ENCODE data around the gene KCNMA1.

KCNMA1 gene

DNA sequence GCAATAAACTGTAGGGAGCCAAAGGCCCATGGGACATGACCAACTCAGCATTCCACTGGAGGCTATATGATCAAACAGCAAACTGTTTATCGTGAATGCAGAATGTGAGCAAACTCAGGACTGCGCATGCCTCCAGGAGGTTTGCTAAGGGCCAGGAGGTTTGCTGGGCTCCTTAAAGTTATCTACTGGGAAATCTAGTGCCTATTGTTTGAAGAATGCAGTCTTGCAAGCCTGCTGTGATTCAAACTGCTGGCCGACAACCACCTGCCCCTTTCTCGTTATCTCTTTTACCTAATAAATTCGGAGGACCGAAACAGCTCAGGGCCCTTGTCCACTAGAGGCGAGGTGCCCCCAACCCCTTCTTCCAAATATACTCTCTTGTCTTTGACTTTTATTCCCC lies 404.1 kb downstream of the KCNMA1 start:
- DNase-seq: no peak

DNA sequence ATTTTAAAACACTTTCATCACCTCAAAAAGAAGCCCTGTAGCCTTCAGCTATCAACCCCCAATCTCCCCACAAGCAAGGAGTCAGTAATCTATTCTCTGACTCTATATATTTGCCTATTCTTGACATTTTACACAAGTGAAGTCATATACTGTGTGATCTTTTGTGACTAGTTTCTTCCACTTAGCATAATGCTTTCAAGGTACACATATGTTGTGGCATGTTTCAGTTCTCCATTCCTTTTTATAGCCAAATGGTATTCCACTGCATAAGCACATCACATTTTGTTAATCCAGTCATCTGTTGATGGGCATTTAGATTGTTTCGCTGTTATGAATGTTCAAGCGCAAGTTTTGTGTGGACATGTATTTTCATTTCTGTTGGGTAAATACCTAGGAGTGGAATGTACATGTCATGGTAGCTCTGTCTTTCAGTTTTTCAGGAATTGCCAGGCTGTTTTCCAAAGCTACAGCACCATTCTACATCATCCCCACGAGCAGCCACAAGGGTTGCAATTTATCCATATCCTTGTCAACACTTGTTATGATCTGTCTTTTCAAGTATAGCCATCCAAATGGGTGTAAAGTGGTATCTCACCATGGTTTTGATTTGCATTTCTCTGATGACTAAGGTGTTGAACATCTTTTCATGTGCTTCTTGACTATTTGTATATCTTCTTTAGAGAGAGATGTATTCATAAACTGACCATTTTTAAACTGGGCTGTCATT lies 405.6 kb downstream of the KCNMA1 start:
- DNase-seq: no peak

DNA sequence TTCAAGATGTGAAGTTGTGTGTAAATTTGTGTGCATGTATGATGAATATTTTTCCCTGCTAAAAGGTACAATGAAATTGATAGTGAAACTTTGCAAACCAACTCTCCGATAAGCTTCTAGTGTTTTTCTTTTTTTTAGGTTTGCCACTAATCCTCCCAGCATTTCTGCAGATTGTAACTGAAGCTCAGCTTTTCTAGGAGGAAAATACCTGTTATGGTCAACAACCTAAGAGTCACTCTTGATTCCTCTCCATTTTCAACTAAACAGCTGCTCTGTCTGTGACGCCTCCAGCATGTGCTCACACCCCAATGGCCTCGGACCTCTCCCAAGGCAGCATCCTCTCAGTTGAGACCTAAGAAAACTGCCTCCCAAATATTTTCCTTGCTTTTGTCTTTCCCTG lies 406.2 kb downstream of the KCNMA1 start:
- no peak for DNase-seq

DNA sequence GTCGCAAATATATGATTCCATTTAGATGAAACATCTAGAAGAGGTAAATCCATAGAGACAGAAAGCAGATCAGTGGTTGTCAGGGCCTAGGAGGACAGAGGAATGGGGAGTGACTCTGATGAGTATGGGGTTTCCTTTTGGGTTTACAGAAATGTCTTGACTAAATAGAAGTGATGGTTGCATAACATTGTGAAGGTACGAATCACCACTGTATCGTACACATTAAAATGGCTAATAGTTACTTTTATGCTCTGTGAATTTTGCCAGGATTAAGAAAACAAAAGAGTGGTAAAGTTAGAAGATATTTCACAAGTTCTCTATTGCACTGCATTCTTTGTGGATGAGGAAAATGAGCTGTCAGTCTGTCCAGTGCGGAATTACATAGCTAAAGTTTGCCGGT lies 407.4 kb downstream of the KCNMA1 start:
- peak; percentile 92 for DNase-seq

DNA sequence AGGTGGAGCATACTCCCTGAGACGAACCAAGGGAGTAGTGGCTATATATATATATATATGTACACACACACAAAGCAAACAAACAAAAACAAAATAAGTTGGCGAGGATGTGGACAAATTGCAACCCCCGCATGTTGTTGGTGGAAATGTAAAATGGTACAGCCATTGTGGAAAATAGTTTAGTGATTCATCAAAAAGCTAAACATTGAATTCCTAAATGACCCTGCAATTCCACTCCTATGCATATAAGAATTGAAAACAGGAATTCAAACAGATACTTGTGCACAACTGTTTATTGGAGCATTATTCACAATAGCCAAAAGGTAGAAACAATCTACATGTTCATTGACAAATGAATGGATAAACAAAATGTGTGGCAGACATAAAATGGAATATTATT lies 407.9 kb downstream of the KCNMA1 start:
- no peak for DNase-seq

DNA sequence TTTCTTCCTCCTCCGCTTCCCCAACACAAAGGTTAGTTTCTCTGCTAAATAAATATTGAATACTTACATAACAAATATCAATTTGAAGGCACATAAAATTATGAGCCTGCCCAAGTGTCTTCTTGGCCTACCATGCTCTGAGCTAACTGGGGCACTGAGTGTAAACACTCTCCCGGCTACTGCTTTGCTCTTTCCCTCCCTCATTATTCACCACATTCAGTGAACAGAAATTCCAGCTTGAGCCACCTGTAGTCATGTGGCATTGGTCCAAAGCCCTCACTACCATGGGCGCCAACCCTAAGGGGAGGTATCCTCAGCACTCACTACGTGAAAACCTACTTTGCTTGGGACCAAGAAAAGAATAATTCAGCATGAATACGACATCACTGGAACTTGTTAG lies 409.0 kb downstream of the KCNMA1 start:
- DNase-seq: no peak

DNA sequence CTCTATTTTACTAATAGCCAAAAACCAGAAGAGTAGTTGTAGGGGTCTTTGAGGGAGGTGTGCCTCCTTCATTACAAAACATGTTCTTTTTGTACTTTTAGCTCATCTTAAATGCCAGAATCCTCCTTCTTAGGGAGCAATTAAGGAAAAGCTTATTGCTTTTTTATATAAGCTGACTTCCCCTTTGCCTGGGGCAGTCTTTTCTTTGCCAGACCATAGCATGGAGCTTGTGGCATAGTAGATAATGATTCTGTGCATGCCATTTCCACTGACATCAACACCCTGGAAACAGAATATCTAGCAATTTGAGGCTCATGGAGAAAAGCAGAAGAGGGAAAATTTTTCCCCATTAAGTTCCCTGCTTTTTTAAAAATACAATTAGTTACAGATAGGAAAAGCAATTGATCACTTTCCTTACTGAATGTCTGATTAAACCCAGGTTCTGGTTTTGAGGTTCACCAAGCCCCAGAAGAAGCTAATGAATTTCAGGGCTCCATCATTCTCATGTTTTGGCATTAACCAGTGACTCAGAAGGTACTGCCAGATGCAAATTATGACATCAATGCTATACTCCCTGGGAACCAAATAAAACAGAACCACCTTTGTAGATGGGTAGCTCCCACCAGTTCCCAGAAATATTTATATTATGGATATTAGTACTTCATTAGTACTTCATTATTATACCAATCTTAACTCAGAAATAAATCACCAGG lies 410.6 kb downstream of the KCNMA1 start:
- peak; percentile 30 for DNase-seq

DNA sequence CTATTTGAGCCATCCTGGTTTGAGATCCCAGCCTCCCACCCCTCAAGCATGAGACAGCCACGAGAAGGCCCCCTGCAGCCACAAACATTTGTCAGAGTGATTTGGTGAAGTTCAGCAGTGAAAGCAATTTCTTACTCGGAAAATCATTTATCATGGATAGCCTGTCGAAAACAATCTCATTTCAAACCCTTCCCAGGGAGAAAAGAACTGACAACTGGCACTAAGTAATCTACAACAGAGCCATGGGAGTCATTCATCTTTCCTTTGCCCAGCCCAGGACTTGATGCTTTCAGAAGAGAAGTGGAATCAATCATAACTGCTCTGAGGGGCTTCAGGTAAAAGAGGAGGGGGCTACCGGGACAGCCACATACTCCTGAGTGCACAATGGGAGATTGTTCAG lies 411.2 kb downstream of the KCNMA1 start:
- DNase-seq: no peak

DNA sequence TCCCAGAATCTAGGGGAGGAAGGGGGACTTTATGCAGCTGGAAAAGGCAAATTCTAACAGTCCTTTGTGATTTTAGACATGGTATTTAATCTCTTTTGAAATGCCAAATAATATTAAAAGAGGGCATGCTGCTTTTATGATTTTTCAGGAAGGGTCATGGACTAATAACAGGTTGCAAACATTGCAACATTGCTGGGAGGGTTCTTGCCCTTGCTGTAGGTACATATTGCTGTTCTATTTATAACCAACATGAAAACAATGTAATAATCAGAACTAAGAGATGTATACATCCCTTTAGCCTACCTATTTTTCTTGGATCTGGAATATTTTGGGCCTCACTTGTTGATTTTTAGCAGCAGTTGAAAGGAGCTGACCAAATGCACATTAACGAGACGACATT lies 411.6 kb downstream of the KCNMA1 start:
- DNase-seq: no peak

DNA sequence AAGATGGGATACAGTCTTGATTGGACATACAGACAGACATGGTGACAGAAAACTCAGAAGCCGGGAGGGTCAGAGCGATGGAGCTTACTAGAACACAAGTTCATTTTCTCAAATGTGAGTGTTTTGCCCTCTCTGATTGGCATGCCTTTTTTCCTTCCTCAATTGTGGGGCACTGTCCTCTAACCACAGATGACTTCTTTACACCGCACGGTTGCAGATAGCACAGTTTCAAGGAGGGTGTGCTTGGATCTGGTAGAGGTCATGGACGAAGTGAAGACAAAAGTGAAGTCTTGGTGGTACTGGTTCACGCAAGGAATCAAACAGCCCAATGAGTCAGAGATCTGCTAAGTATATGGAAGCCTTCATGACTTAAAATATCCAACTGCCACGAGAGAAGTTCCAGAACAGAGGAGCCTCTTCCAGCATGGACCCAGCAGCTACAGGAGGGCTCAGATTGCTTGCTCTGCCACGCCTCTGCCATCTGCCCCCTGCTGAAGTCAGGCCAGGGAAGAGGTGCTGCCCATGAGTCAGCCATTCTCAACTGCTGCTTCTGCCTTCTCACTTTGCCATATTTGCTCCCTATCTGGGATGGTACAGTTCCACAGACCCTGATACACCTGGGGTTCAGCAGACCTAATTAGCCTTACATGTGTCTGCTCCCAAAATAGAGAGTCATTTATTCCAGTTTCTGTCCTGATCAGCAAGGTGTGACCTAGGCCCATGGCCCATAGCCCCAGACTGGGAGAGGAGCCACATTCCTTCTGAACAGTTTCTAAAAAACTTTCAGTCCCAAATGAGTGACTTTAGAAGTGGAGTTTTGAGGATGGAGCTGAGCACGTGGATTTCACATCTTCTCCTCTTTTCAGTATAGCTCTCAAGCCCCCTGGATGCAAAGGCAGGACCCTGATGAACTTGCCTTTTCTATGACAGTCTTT lies 413.8 kb downstream of the KCNMA1 start:
- DNase-seq: no peak

DNA sequence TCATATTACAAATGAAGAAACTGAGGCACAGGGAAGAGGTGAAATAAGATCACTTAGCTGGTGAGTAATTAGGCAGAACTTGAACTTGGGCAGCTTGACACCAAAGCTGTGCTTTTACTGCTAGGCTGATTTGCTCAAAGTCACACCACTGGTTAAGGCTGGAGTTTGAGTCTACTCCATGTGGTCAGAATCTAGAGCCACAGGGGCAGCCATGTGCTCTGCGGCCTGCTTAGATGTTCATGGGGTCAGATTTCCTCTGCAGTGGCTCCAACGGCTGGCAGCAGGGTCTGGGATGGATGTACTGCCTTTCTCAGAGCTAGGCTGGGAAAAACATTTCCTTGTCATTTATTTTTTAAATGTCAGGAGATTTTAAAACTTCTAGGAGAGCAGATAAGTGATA lies 417.5 kb downstream of the KCNMA1 start:
- no peak for DNase-seq

DNA sequence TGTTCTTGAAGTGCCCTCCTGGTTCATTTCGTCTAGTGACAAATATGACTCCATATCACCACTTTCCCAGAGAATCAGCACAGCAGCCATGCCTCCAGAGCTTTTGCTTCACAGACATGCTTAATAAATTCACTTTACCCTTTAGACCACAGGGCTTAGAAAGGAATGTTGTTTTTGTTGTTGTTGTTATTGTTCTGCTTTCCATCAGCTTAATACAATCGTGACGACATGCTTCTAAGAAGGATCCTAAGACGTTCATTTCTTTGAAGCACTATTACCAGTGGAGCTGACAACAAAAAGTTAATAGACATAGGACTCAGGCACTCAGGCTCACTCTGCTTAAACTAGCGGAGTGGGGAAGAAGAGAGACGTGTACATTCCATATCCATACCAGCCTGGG lies 418.6 kb downstream of the KCNMA1 start:
- DNase-seq: no peak

DNA sequence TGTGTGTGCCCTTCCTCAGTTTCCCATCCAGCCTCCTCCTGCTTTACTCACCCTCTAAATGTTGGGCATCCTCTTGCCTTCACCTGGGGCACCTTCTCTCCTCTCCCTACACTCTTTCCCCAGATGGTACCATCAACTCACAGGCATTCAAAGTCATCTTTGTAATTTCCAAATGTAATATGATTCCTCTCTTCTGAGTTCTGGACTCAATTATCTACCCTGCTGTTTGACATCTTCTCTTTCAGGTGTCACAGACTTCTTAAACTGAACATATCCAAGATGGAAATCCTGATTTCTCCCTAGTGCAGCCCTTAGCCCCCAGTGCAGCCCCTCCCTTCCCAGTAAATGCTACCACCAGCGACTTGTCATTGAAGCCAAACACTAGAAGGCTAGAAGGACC lies 422.8 kb downstream of the KCNMA1 start:
- no peak for DNase-seq

DNA sequence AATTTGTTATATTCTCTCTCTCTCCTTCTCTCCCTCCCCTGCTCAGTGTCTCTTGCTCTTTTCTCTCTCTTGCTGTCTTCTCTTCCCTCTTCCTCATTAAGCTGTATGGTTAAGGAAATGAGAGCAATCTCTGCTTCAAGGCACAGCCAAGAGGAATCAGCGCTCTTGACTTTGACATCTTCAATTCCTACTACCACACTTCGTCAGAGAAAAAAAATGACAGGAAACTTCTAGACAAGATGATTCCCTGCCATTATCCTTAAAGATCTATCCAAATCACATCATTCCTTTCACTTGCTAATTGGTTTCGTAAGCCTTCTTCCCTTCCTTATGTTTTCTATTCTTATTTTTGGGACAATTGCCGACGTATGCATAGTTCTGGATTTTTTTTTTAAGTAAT lies 425.0 kb downstream of the KCNMA1 start:
- DNase-seq: no peak

DNA sequence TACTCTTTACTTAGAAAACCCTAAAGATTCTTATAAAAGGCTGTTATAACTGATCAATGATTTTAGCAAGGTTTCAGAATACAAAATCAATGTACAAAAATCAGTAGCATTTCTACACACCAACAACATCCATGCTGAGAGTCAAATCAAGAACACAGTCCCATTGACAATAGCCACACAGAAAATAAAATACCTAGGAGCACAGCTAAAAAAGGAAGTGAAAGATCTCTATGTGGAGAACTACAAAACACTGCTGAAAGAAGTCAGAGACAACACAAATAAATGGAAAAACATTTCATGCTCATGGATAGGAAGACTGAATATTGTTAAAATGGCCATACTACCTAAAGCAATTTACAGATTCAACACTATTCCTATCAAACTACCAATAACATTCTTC lies 427.0 kb downstream of the KCNMA1 start:
- DNase-seq: no peak

DNA sequence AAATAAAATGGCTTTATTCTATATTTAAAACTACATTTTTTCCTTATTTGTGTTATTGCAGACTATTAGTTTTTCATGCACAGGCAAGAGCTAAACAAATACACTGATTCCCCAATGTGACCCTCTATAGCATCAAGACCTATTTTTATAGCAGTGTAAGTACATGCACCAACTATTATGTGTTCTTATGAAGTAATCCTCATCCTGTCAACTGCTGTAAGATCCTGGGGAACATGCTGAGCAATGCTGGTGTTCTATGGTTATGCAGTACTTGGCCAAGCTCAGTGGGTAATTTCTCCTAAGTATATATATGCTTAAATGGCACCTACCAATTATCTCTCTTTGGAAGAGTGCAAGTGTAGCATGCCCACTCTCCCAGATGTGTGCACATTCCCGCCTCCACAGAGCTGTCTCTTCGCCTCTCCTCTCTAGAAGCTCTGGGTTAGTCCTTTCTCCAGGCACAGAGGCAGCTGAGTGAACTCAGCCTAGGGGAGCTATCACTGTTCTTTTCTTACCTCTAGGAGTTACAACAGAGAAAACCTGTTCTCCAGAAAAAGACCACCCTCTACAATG lies 428.8 kb downstream of the KCNMA1 start:
- DNase-seq: no peak

DNA sequence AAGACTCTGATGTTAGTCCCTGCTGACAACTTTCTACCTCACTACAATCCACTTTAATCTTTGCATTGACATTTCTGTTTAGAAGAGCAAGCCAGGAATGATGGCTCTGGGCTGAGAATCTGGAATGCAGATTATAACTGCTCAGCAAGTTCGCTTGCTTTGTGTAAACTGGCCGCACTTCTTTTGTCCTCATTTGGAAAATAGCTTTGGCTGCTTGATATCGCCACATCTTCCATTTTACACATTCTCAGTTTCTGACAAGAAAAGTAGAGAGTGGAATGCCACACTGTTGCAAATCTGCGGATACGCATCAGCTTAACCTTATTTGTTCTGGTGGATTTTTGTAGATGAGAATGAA lies 429.8 kb downstream of the KCNMA1 start:
- no peak for DNase-seq

DNA sequence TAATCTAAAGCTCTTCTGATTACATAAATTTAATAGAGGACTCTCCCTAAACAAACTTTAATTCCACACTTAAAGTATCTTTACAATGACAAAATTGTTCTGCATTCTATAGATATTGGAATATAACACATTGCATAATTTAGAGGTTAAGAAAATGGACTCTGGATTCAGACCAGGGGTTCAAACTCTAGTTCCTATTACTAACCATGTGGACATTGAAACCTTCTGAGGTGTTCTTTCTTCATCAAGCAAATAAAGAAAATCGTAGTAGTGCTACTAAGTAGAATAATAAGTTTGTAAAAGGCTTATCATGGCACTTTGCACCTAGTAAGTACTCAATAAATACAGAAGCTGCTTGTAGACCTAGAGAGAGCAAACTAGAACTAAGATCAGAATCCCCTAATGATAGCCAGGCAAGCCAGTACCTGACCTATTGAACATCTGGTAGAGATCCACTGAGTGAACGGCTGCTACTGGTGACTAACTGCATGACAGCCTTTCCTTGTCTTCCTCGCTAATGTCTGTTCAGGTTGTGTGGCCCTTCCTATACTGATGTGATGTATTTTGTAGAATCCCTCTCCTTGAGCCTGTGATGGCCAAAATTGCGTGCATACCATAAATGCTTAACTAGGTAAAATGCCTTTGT lies 430.3 kb downstream of the KCNMA1 start:
- DNase-seq: peak; percentile 34

DNA sequence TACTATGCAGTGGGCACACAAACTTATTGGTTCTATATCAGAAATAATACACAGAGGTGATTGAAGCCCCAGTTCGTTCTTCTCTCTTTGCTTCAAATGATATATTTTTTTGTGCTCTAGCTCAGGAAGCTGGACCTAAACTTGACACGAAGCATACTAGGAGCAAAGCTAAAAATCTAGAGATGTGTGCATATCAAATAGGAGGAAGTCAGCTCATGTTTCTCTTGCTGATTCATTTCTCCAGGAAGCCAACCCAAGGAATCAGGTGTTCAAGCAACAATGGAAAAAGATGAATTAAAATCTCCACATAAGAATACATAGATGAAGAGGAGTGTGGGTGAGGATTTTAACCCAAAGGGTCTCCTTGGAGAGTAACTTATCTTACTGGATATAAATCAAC lies 432.5 kb downstream of the KCNMA1 start:
- DNase-seq: no peak

DNA sequence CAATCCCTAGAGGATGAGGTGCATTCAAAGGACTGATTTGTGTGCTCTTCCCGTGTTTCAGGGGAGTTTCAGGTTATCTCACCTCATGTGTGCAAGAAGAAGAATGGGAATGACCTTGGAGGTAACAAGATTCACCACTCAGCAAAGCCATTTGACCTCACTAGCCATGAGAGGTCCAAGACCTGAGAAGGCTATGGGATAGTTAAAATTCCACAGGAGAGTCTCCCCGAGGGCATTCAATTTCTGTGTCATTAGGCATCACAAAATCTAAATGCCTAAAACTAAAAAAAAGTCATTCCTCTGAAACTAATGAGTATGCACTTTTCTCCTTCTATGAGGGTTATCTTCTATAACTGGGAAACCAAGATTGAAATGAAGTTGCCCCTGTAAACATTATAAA lies 433.4 kb downstream of the KCNMA1 start:
- DNase-seq: no peak

DNA sequence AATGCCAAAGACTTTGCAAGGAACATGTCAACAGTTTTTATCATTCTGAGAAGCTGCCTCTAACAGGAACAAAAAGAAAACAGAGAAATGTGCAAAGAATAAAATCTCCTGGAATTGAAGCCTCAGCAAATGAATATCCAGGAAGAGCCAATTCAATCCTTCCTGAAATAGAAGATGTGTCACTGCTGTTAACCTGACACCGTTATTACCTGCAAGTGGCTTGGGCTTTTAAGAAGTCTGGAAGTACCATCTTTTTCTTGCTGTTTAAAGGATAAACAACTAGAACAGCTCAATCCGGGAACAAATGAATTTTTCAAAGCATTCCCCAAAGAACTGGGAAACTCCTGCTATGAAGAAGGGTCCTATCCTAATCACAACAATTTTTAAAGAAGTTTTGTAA lies 434.8 kb downstream of the KCNMA1 start:
- DNase-seq: no peak
